SJSA1 (cell line): Measurements from ENCODE around the gene PHF5A. TPM values are rescaled to one million over a fixed set of nuclear protein-coding genes. Genes with fewer than 3 reads are reported as not detected.
A peak's percentile ranks its signal among the peaks of the same experiment; 100 is the strongest.

Experiments used
- DNase-seq, 2 experiments: peaks; one replicate each; pipeline ENCODE4 v3.0.0-alpha.2; 2015 to 2020; ENCODE audit warnings: low spot score in 2 of 2, low read depth in 1 of 2
- H3K27ac ChIP-seq: fragments of 250-450 bp; sonication (Bioruptor Pico); 2 replicates; pipeline ENCODE4 v1.5.1; 2020; ENCODE audit warnings: mild to moderate bottlenecking, moderate library complexity
- H3K27me3 ChIP-seq: fragments of 250-450 bp; sonication (Bioruptor Pico); replicated peaks from 2 replicates; pipeline ENCODE4 v1.5.1; 2020; ENCODE audit warnings: mild to moderate bottlenecking, moderate library complexity
- H3K36me3 ChIP-seq: fragments of 250-450 bp; sonication (Bioruptor Pico); 2 replicates; pipeline ENCODE4 v1.5.1; 2020; ENCODE audit warnings: mild to moderate bottlenecking
- H3K4me1 ChIP-seq: fragments of 250-450 bp; sonication (Bioruptor Pico); replicated peaks from 2 replicates; pipeline ENCODE4 v1.6.1; 2021; ENCODE audit warnings: mild to moderate bottlenecking
- H3K4me3 ChIP-seq: fragments of 250-450 bp; sonication (Bioruptor Pico); 2 replicates; pipeline ENCODE4 v1.5.1; 2020; ENCODE audit warnings: mild to moderate bottlenecking
- H3K9me3 ChIP-seq: fragments of 250-450 bp; sonication (Bioruptor Pico); replicated peaks from 2 replicates; pipeline ENCODE4 v1.5.1; 2020; ENCODE audit warnings: mild to moderate bottlenecking
- total RNA-seq: library from RNA; depleted of rRNA; stranded (reverse); fragments of >200 nt; shearing (Covaris generic); gene quantifications from 2 replicates; pipeline ENCODE4 v1.2.3, GENCODE V29; 2014; rRNA removed

The PHF5A gene, protein sequence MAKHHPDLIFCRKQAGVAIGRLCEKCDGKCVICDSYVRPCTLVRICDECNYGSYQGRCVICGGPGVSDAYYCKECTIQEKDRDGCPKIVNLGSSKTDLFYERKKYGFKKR
- total RNA-seq: 80.7 and 87.9 TPM in 2 replicates

DNA sequence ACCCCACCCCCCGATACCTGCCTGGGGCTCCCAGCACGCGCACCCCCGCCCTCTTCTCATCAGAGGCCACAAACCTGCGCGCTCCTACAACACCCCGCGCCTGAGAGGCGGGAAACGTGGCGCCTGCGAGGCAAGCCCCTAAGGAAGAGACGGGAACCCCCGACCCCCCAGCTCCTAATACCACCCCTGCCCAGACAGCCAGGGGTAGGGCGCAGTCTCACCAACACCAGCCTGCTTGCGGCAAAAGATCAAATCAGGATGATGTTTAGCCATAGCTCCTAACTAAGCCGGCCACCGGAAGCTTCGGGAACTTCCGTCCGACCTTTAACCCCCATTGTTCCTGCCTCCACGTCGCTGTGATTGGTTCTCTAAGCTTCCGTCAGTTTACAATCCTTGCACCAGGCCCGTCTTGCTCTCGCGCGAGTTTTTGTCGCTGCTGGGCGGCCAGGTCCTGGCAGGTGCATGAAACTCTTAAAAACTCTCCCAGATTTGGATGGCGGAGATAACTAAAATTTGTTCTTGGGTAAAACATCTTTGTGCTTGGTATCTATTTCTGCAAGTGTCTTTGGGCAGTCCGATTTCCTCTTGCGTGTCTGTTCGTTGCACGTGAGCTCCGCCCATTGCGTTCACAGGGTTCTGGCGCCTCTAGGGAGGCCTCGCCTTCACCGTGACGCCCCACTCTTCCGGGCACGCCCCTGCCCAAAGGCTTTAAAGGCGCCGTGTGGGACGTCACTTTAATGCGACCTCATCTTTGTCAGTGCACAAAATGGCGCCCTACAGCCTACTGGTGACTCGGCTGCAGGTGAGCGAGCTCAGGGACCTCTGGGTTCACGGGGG lies at the start of gene PHF5A, which contains the start of gene ACO2:
TSS of gene PHF5A (minus strand) at position 312 of the 837 bp plus-strand sequence. CDS start at position 273, 39 bp downstream.
TSS of gene ACO2 (plus strand) at position 737 of the 837 bp plus-strand sequence. CDS start at position 767, 30 bp downstream.
- DNase-seq: peak; percentile 97 to 100
- Histone ChIP-seq H3K27me3 (no peaks in the 10 kb centered on the region), H3K9me3 (no peaks in the 10 kb centered on the region), H3K27ac (peak within 1 kb of the TSS; percentile 96), H3K4me1 (peaks cover 12% of the 10 kb centered on the region), H3K36me3 (peaks cover 57% of the 10 kb centered on the region), H3K4me3 (peak within 1 kb of the TSS; percentile 77)

DNA sequence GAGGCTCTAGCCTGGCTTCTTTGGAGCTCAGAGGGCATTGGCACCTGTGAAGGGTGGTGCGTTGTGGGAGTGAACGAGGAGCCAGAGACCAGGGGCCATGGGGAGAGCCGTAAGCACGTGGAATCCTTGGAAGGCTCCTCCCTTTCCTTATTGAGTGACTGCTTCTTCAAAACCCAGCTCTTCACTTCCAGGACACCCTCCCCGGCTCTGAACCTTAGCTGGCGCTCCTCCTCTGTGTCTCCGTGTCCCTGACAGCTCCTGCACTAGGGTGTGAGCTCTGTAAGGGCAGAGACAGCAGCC lies 49.5 kb upstream of the PHF5A start:
- Histone ChIP-seq H3K36me3 (peaks cover 69% of the 10 kb centered on the region), H3K27me3 (no peaks in the 10 kb centered on the region), H3K4me3 (no peak overlapping the region), H3K4me1 (no peaks in the 10 kb centered on the region), H3K9me3 (no peaks in the 10 kb centered on the region), H3K27ac (no peak overlapping the region)
- no peak for DNase-seq

DNA sequence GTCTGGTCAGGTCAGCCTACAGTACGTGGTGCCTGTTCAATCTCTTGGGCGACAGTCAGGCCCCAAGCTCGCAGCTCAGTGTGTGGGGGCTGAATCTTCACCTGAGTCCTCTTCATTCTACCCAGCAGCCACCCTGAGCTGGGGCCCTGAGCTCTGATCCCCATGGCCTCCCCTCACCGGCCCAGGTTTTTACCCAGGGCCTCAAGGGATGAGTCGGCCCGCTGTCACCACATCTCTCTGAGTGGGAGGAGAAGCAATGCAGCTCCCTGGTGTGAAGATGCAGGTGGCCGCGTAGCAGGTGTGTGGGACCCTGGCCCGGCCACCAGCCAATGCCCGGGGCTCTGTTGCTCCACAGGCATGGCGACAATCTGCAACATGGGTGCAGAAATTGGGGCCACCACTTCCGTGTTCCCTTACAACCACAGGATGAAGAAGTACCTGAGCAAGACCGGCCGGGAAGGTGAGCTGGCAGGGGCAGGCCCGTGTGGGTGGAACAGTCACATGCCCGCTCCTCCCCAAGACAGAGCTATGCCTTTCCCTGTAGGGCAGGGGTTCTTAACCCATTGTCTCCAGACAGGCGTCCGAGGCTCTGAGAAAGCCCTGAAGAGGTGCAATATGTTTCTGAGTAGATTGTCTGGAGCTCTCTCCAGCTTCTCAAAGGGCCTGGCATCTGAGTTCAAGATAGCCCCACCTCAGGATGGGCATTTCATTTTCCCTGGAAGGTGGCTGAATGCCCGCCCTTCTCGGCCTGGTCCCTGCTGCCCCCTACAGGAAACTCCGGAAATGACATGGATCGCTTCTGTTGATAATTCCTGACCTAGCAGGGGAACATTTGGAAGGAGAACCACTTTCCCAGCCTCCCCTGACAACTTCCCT lies 48.9 kb upstream of the PHF5A start:
- Histone ChIP-seq H3K27me3 (no peaks in the 10 kb centered on the region), H3K4me1 (no peaks in the 10 kb centered on the region), H3K9me3 (no peaks in the 10 kb centered on the region), H3K27ac (no peak overlapping the region), H3K4me3 (no peak overlapping the region), H3K36me3 (peaks cover 69% of the 10 kb centered on the region)
- peak; percentile 62 to 73 for DNase-seq

DNA sequence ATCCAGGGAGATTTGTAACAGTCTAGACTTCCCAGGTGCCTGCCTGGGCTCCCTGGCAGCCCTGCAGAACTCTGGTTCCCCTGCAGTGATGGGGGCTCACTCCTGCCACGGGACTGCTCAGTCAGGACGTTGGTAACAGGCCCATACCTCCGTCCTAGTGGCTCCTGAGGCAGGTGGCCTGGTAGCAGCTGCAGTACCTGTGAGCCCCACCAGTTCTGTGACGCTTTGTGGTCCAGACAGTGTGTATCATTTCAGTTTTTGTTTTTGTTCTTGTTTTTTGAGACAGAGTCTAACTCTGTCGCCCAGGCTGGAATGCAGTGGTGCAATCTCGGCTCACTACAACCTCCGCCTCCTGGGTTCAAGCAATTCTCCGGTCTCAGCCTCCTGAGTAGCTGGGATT lies 48.0 kb upstream of the PHF5A start:
- H3K4me3 ChIP-seq: no peak overlapping the region
- no peaks in the 10 kb centered on the region for H3K27me3 ChIP-seq
- no peak for DNase-seq
- H3K9me3 ChIP-seq: no peaks in the 10 kb centered on the region
- H3K4me1 ChIP-seq: no peaks in the 10 kb centered on the region
- peaks cover 75% of the 10 kb centered on the region for H3K36me3 ChIP-seq
- no peak overlapping the region for H3K27ac ChIP-seq

DNA sequence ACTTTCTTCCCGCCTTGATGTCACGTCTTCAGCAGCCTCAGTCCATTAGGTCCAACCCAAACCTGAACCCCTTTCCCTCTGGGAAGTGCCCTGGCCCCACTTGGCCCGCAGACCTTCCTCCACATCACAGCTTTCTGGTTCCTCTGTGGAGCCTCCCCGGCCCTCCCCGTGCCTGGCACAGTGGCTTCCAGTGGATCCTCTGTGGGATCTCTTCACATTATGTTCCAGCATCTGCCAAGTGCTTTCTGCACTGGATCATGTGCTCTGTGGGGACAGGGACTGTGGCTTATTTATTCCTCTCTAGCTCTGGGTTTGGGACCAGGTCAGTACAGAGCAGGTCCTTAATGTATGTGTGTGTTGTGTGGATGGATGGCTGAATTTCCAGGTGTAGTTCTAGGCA lies 44.9 kb upstream of the PHF5A start:
- H3K9me3 ChIP-seq: no peaks in the 10 kb centered on the region
- no peak overlapping the region for H3K27ac ChIP-seq
- peaks cover 84% of the 10 kb centered on the region for H3K36me3 ChIP-seq
- DNase-seq: no peak
- no peaks in the 10 kb centered on the region for H3K4me1 ChIP-seq
- H3K4me3 ChIP-seq: no peak overlapping the region
- H3K27me3 ChIP-seq: no peaks in the 10 kb centered on the region

DNA sequence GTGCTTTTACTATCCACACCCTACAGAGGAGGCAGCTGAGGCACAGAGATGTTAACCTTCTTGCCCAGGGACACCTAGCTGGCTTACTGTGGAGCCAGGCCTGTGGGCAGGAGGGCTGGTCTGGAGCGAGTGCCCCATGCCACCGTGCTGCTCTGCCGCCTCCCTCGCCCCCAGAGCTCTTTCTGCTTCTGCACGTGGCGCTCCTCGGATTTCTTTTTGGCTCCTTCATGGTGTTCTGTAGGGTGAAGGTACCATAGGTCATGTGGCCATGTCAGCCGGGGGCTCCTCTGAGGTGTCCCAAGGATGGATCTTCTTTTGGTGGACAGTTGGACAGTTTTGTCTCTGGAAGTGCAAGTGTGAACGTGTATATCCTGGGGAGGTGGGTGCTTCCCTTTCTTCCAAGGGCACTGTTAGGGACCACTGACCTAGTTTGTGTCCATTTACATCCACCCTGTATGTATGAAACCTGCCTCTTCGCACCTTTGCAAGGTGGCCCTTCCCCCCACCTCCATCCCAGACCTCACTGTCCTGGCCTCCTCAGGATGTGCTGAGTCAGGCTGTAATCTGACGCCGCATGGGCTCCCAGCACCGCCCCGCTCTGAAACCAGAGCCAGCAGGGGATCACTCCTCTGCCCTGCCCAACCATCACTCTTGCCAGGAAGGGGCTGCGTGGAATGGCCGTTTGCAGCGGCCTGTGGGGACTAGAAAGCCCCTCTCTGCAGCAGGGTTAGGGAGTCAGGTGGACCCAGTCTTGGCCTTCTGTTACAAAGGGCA lies 44.1 kb upstream of the PHF5A start:
- Histone ChIP-seq H3K4me3 (no peak overlapping the region), H3K27ac (no peak overlapping the region), H3K27me3 (no peaks in the 10 kb centered on the region), H3K9me3 (no peaks in the 10 kb centered on the region), H3K36me3 (peaks cover 84% of the 10 kb centered on the region), H3K4me1 (no peaks in the 10 kb centered on the region)
- DNase-seq: no peak

DNA sequence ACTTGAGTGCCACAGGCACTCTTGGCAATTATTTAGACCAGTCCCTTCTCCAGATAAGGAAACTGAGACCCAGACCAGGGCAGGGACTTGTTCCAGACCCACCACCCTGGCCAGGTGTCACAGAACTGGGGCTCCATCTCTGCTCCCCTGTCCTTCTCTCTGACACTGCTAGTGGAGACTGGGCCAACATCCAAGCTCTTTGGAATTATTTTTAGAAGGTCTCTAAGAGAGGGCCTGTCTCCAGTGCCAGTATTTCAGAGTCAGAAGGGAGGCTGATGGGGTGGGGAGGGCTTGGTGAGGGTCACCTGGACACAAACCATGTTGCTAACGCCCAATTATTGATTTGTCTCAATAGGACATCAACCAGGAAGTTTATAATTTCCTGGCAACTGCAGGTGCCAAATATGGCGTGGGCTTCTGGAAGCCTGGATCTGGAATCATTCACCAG lies 43.1 kb upstream of the PHF5A start:
- DNase-seq: no peak
- no peaks in the 10 kb centered on the region for H3K27me3 ChIP-seq
- no peaks in the 10 kb centered on the region for H3K9me3 ChIP-seq
- peaks cover 78% of the 10 kb centered on the region for H3K36me3 ChIP-seq
- H3K4me3 ChIP-seq: no peak overlapping the region
- no peaks in the 10 kb centered on the region for H3K4me1 ChIP-seq
- no peak overlapping the region for H3K27ac ChIP-seq

DNA sequence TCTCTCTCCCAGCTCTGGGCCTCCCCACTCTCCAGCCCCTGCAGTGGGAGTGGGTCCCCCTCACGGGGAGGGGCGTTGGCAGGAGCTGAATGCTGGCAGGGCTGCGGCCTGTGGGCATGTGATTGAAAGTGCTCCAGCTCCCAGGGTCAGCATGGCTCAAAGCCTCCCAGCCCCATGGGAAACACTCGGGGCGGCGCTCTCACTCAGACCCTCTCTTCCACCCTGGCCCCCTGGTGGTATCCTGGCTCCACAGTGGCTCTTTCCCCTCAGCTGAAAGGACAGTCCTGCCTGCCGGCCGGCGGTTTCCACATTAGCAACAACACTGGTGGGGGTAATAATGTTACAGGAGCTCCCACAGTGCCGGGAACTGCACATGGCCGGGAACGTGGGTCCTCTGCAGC lies 40.3 kb upstream of the PHF5A start:
- no peaks in the 10 kb centered on the region for H3K9me3 ChIP-seq
- peaks cover 63% of the 10 kb centered on the region for H3K36me3 ChIP-seq
- DNase-seq: no peak
- H3K4me1 ChIP-seq: no peaks in the 10 kb centered on the region
- no peak overlapping the region for H3K4me3 ChIP-seq
- no peak overlapping the region for H3K27ac ChIP-seq
- no peaks in the 10 kb centered on the region for H3K27me3 ChIP-seq

DNA sequence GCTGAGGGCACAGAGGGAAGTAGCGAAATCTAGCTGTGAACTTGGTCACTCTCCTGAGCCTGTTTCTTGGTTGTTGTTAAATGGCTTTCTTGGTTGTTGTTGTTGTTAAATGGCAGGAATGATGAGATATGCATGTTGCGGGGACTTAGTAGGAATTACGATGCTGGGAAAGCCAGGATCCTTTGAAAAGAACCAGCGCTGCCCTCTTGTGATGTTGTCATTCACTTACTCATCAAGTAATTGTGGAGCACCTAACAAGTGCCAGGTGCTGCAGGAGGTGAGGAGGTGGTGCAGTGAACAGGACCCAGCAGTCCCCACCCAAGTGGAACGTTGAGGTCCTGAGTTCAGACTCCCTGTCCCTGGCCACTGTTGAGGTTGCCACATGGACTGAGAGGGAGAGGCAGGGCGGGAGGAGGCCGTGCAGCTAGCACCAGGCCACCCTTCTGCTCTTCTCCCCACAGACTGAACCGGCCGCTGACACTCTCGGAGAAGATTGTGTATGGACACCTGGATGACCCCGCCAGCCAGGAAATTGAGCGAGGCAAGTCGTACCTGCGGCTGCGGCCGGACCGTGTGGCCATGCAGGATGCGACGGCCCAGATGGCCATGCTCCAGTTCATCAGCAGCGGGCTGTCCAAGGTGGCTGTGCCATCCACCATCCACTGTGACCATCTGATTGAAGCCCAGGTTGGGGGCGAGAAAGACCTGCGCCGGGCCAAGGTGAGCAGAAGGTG lies 39.0 kb upstream of the PHF5A start:
- no peak overlapping the region for H3K27ac ChIP-seq
- H3K36me3 ChIP-seq: peaks cover 54% of the 10 kb centered on the region
- H3K9me3 ChIP-seq: no peaks in the 10 kb centered on the region
- DNase-seq: no peak
- no peaks in the 10 kb centered on the region for H3K4me1 ChIP-seq
- H3K4me3 ChIP-seq: no peak overlapping the region
- no peaks in the 10 kb centered on the region for H3K27me3 ChIP-seq

DNA sequence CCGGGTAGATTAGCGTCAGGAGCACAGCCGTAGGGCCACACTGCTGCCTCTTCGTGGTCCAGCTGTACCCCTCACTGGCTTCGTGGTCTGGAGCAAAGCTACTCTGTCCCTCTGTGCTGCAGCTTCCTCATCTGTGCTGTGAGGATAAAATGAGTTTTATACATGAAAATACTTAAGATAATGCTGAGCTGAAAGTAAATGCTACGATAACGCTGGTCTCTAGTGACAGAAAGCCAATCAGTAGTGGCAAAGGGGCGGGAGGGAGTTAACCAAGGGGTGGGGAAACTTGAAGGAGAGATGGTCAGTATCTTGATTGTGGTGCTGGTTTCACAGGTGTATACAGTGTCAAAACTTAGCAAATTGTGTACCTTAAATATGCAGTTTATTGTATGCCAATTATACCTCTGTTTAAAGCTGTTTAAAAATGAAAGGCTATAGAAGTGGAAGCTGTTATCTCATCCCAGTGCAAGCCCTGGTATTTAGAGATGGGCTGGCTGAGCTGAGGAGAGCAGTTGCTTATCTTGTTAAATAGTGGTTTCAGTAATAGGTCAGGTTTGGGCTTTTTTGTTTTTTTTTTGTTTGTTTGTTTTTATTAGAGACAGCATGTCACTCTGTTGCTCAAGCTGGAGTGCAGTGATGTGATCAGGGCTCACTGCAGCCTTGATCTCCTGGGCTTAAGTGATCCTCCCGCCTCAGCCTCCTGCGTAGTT lies 37.2 kb upstream of the PHF5A start:
- no peak overlapping the region for H3K27ac ChIP-seq
- no peak overlapping the region for H3K4me3 ChIP-seq
- no peak for DNase-seq
- H3K27me3 ChIP-seq: no peaks in the 10 kb centered on the region
- no peaks in the 10 kb centered on the region for H3K9me3 ChIP-seq
- peaks cover 61% of the 10 kb centered on the region for H3K36me3 ChIP-seq
- no peaks in the 10 kb centered on the region for H3K4me1 ChIP-seq

DNA sequence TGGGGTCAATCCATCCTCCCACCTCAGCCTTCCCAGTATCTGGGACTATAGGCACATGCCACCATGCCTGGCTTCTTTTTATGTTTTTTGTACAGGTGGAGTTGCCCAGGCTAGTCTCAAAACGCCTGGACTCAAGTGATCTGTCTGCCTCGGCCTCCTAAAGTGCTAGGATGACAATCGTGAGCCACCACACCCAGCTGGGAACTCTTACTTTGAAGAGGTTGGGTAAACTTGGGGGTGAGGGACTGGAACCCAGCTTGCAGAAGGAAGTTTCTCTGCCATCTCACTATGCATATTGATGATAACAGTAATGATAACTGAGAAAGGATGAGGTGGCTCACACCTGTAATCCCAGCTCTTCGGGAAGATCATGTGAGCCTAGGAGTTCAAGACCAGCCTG lies 36.3 kb upstream of the PHF5A start:
- H3K4me3 ChIP-seq: no peak overlapping the region
- no peak for DNase-seq
- H3K27ac ChIP-seq: no peak overlapping the region
- H3K9me3 ChIP-seq: no peaks in the 10 kb centered on the region
- H3K4me1 ChIP-seq: no peaks in the 10 kb centered on the region
- H3K36me3 ChIP-seq: peaks cover 56% of the 10 kb centered on the region
- H3K27me3 ChIP-seq: no peaks in the 10 kb centered on the region

DNA sequence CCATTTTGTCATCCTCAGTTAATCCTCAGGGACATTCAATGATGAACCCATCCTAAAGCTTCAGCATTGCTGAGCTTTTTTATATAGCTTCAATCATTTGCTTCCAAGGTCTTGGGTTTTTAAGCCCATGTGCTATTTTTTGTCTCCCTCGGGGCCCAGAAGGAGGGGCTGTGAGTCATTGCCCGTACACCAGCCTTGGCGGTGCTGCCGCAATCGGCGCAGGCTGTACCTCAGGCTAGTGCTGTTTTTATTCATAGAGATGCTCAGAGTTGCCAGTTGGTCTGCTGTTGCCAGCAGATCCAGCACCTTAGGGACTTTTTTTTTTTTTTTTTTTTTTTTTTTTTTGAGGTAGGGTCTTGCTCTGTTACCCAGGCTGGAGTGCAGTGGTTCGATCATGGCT lies 35.9 kb upstream of the PHF5A start:
- DNase-seq: no peak
- no peak overlapping the region for H3K27ac ChIP-seq
- no peaks in the 10 kb centered on the region for H3K4me1 ChIP-seq
- peaks cover 60% of the 10 kb centered on the region for H3K36me3 ChIP-seq
- no peaks in the 10 kb centered on the region for H3K27me3 ChIP-seq
- H3K4me3 ChIP-seq: no peak overlapping the region
- H3K9me3 ChIP-seq: no peaks in the 10 kb centered on the region
